Coronary artery (tissue), 2 donors: Measurements from ENCODE around the gene PIF1.
"Not testable (repeated sequence)": the region's sequence is repeated elsewhere in the genome, so short reads cannot be mapped to it uniquely, and the experiment has no call there.

ENCODE experiments used
- DNase-seq: peaks from one replicate; pipeline ENCODE4 v3.0.0-alpha.2; 2017; ENCODE audit warnings: low spot score
- H3K27ac ChIP-seq, 2 donors: fragments of 200-600 bp; sonication (generic); one replicate each; pipeline ENCODE4 v1.5.1; 2016 to 2019
- H3K4me3 ChIP-seq: fragments of 200-600 bp; sonication (generic); 2 replicates; pipeline ENCODE4 v1.5.1; 2016; ENCODE audit warnings: mild to moderate bottlenecking, moderate library complexity
- CTCF ChIP-seq: fragments of 200-600 bp; sonication (generic); IDR thresholded peaks from one replicate; pipeline ENCODE4 v1.5.1; 2019; ENCODE audit warnings: antibody characterized with exemption

Gene PIF1

GRCh38 chr15:64833690-64834089, 8.2 kb upstream of the PIF1 start:
- no peak for DNase-seq
- TF ChIP-seq CTCF, result no peak
- no peak overlapping the region for H3K27ac ChIP-seq
- H3K4me3 ChIP-seq, result no peak overlapping the region

GRCh38 chr15:64828985-64829384, 3.5 kb upstream of the PIF1 start:
- Histone ChIP-seq H3K4me3 (no peak overlapping the region), H3K27ac (no peak overlapping the region)
- DNase-seq, result no peak
- no peak for TF ChIP-seq CTCF

GRCh38 chr15:64824929-64825430, 467 bp downstream of the PIF1 start:
- TF ChIP-seq CTCF, result no peak
- Histone ChIP-seq H3K4me3 (peak overlapping the region; percentile 71), H3K27ac (peak overlapping the region in 1 of 2 donors; percentile 35)
- DNase-seq, result no peak

- no peak for DNase-seq
- H3K4me3 ChIP-seq, result no peak overlapping the region
These were observed 9.0 kb downstream of the PIF1 start for GRCh38 chr15:64816452-64816851.

GRCh38 chr15:64814965-64815364, 10.5 kb downstream of the PIF1 start:
- DNase-seq, H3K27ac ChIP-seq, H3K4me3 ChIP-seq: not testable (repeated sequence)

More at GRCh38 chr15:64816452-64816851, 9.0 kb downstream of the PIF1 start:
- no peak overlapping the region for H3K27ac ChIP-seq
- TF ChIP-seq CTCF, result no peak

GRCh38 chr15:64814283-64814682, 11.2 kb downstream of the PIF1 start:
- H3K27ac ChIP-seq, DNase-seq: not testable (repeated sequence)

GRCh38 chr15:64813075-64813474, 12.4 kb downstream of the PIF1 start:
- no peak overlapping the region for H3K27ac ChIP-seq
- H3K4me3 ChIP-seq, result no peak overlapping the region
- no peak for TF ChIP-seq CTCF
- no peak for DNase-seq

More at GRCh38 chr15:64814283-64814682, 11.2 kb downstream of the PIF1 start:
- not testable (repeated sequence) for H3K4me3 ChIP-seq

- no peak for TF ChIP-seq CTCF
- no peak overlapping the region for H3K27ac ChIP-seq
- DNase-seq, result no peak
- no peak overlapping the region for H3K4me3 ChIP-seq
These were observed 14.7 kb downstream of the PIF1 start for GRCh38 chr15:64810497-64811326.
